HepG2 (cell line): ENCODE measurements around the gene HMBS.

Experiments used
- CTCF ChIP-seq: sonication (generic); formaldehyde crosslinking; IDR thresholded peaks from 2 replicates; pipeline ENCODE4 v1.5.0; 2020; ENCODE audit warnings: mild to moderate bottlenecking, missing genetic modification reagents, moderate library complexity
- FOSL1 ChIP-seq: sonication (generic); formaldehyde crosslinking; IDR thresholded peaks from 2 replicates; pipeline ENCODE4 v1.9.0; 2021; ENCODE audit warnings: missing genetic modification reagents, borderline replicate concordance
- KLF16 ChIP-seq, 2 experiments: sonication (generic) in 1 of 2; formaldehyde crosslinking in 1 of 2; IDR thresholded peaks; 2 replicates each; pipeline versions ENCODE4 v1.6.1 to v1.8.0; 2016 to 2023; ENCODE audit warnings: missing genetic modification reagents in 2 of 2, missing compliant biosample characterization in 1 of 2
- NFAT5 ChIP-seq: sonication (generic); formaldehyde crosslinking; IDR thresholded peaks from 2 replicates; pipeline ENCODE4 v1.4.0; 2020; ENCODE audit warnings: missing genetic modification reagents
- NFYB ChIP-seq: sonication (generic); formaldehyde crosslinking; IDR thresholded peaks from 2 replicates; pipeline ENCODE4 v1.4.0; 2020; ENCODE audit warnings: missing genetic modification reagents
- PRDM10 ChIP-seq: sonication (generic); formaldehyde crosslinking; IDR thresholded peaks from 2 replicates; pipeline ENCODE4 v1.4.0; 2020; ENCODE audit warnings: low read depth, missing genetic modification reagents
- REPIN1 ChIP-seq: sonication (generic); formaldehyde crosslinking; IDR thresholded peaks from 2 replicates; pipeline ENCODE4 v1.8.0; 2022; ENCODE audit warnings: missing genetic modification reagents, low read depth, mild to moderate bottlenecking, borderline replicate concordance
- RXRA ChIP-seq: sonication (generic); formaldehyde crosslinking; IDR thresholded peaks from 2 replicates; pipeline ENCODE4 v1.5.1; 2020; ENCODE audit warnings: missing genetic modification reagents
- SRSF4 ChIP-seq: fragments of 200-400 bp; formaldehyde crosslinking; IDR thresholded peaks from one replicate; pipeline ENCODE4 v1.6.1; 2018; ENCODE audit warnings: mild to moderate bottlenecking, low read depth, low read length, moderate library complexity; ENCODE audit not compliant: poor library complexity, severe bottlenecking
- ZNF720 ChIP-seq: sonication (generic); formaldehyde crosslinking; IDR thresholded peaks from 2 replicates; pipeline ENCODE4 v1.4.0; 2020; ENCODE audit warnings: missing genetic modification reagents
- ZNF816 ChIP-seq: sonication (generic); formaldehyde crosslinking; IDR thresholded peaks from 2 replicates; pipeline ENCODE4 v1.8.0; 2022; ENCODE audit warnings: missing genetic modification reagents, mild to moderate bottlenecking, borderline replicate concordance

- TF ChIP-seq RXRA (CRISPR knock-in tag), result no peak
- no peak for TF ChIP-seq REPIN1 (CRISPR knock-in tag)
- TF ChIP-seq FOSL1 (CRISPR knock-in tag), result no peak
- no peak for TF ChIP-seq SRSF4
- no peak for TF ChIP-seq CTCF (CRISPR knock-in tag)
- no peak for TF ChIP-seq ZNF720 (CRISPR knock-in tag)
- no peak for TF ChIP-seq ZNF816 (CRISPR knock-in tag)
- TF ChIP-seq NFYB (CRISPR knock-in tag), result no peak
- TF ChIP-seq NFAT5 (CRISPR knock-in tag), result no peak
- no peak for TF ChIP-seq PRDM10 (CRISPR knock-in tag)
- no peak for TF ChIP-seq KLF16 (CRISPR knock-in tag; IDR thresholded peaks at IDR 0.05)
Observed at GRCh38 chr11:119042927-119043326, 41.8 kb upstream of the HMBS start.
